ENCODE results near the gene SPHK1.

The SPHK1 gene

DNA sequence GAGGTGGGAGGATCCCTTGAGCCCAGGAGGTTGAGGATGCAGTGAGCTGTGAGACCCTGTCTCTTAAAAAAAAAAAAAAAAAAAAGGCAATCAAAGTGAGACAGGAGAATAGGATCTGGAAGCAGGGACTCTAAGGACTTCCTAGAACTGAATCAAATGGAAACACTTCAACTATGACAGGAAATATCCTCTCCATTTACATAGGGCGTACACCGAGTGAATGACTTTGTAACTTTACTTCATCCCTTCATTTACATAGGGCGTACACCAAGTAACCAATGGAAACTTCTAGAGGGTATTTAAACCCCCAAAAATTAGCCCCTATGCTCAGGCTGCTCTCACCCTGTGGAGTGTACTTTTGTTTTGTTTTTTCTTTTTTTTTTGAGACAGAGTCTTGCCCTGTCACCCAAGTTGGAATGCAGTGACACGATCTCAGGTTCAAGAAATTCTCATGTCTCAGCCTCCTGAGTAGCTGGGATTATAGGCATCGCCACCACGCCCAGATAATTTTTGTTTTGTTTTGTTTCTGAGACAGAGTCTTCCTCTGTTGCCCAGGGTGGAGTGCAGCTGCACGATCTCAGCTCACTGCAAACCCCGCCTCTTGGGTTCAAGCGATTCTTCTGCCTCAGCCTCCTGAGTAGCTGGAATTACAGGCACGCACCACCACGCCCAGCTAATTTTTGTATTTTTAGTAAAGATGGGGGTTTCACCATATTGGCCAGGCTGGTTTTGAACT lies 21.1 kb upstream of the SPHK1 start:
- DNase-seq (ENCODE audit: low read depth in 2 of 2) = no peak

DNA sequence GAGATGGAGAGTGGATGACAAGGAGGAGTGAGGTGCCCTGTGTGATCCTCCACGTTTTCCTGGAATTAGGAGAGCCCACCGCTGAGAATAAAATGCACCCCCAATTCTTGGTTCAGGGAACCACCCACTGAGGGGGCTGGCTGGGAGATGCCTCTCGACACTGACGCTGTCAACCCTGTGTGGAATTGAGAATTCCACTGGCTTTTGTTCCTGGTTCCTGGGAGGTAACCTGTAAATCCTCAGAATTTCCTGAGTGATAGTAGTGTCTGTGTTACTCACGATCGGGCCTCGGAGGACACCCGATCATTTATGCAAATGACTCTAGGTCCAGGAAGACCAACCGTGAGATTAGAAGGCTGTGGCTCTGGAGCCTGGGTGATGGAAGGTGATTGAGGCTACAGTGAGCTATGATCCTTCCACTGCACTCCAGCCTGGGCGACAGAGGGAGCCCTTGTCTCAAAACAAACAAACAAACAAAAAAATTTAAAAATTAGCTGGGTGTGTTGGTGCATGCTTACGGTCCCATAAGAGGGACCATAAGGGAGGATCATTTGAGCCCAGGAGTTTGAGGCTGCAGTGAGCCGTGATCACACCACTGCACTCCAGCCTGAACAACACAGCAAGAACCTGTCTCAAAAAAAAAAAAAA lies 19.0 kb upstream of the SPHK1 start:
- no peak for DNase-seq (ENCODE audit: low read depth in 2 of 2)

DNA sequence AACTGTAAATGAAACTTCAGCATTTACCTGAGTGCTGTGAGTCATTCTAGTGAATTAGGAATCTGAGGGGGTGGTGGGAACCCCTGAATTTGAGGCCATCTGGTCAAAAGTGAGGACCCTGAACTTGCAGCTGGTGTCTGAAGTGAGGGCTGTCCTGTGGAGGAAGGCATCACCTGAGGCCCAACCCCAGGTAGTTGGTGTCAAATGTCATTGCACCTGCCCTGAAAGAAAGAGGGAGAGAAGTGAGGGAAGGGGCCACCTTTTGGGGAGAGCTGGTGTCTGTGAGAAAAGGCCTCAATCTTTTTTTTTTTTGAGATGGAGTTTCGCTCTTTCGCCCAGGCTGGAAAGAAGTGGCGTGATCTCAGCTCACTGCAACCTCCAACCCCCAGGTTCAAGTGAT lies 18.2 kb upstream of the SPHK1 start:
- no peak for DNase-seq (ENCODE audit: low read depth in 2 of 2)

DNA sequence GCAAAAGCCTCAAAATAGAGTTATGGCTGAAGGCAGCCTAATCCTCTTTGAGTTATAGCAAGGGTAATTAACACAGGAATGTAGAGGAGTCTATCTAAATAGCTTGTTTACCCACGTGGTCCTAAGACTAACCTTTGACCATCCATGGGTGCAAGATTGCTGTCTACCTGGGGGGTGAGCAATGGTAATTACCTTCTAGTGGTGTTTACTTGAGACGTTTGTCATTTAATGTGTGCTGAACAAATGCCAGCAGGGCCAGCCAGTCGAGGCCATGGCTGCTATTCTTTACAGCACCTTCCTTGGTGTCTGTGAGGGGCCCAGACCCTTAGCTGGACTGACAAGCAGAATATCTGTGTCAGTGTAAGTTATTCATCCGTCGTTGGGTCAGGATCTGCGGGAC lies 16.8 kb upstream of the SPHK1 start:
- DNase-seq (ENCODE audit: low read depth in 2 of 2) = no peak

DNA sequence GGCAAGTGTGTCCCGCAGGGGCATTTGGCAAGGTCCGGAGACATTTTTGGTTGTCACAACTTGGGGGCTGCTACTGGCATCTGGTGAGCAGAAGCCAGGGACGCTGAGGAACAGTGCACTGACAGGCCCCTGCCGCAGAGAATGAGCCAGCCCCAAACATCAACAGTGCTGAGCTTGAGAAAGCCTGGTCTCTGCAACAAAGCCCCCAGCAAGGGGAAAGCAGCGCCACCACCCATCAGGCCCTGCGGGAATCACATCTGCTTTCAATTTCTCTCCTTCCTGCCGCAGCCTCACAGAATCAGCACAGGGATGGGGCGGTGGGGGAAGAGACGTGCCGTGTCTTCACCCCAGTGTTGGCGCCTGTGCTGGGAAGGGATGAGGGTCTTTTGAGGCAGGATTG lies 15.9 kb upstream of the SPHK1 start:
- no peak for DNase-seq (ENCODE audit: low read depth in 2 of 2)

DNA sequence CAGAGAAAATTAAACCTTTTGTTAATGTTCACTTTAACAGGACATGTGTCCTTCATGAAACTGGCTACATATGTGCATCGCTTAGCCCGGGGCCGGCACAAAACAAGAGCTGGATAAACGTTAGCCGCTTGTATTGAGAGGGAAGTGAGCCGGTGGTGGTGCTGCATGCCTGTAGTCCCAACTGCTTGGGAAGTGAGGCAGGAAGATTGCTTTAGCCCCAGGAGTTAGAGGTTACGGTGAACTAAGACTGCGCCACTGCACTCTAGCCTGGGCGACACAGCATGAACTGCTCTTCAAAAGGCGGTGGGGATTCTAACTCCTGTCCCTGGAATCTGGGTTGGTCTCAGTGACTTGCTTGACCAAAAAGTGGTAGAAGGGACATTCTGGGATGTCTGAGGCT lies 15.0 kb upstream of the SPHK1 start:
- DNase-seq (ENCODE audit: low read depth in 2 of 2) = no peak

DNA sequence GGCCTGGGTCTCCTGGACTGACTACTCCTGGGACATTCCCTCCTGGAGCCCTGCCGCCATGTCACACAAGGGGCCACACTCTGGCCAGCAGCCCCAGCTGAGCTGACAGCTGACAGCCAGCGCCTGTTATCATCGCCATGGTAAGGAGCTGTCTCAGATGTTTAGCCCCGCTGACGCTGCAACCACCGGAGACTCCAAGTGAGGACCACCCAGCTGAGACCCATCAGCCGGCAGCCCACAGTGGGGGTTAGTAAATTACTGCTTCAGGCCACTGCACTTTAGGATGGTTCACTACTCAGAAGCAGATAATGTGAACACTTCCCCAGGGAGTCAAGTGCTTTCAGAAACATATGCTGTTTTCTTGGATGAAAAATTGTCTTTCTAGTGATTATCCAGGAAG lies 14.6 kb upstream of the SPHK1 start:
- DNase-seq (ENCODE audit: low read depth in 2 of 2) = no peak

DNA sequence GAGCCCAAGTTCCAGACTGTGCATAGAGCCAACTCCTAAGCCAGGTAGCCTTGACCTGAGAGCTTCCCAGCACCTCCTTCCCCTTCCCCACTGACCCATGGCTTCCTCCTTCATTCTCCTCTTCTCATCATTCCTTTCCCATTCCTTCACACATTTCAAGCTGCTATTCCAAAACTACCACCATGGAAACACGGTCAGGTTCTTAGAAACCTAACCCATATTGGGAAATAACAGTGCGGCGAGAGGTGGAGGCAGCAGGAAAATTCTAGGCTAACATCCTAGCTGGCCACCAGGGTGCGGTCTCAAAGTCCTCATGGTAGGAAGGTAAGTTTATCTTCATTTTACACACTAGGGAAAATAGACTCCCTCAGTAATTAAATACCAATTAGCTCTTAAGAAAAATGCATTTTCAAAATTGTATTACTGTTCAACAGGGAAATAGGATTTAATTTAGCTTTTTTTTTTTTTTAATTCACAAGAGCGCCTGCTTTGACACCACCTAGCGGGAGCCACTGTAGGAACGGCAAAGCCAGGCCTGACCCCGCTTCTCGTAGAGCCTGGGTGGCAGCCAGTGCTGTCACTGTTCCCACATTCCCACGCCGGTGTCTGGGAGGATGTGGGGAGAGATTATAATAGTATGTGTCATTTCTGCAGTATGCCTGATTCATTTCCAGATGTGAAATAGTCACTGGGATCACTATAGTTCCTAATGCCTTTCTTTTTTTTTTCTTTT lies 14.0 kb upstream of the SPHK1 start:
- no peak for DNase-seq (ENCODE audit: low read depth in 2 of 2)

DNA sequence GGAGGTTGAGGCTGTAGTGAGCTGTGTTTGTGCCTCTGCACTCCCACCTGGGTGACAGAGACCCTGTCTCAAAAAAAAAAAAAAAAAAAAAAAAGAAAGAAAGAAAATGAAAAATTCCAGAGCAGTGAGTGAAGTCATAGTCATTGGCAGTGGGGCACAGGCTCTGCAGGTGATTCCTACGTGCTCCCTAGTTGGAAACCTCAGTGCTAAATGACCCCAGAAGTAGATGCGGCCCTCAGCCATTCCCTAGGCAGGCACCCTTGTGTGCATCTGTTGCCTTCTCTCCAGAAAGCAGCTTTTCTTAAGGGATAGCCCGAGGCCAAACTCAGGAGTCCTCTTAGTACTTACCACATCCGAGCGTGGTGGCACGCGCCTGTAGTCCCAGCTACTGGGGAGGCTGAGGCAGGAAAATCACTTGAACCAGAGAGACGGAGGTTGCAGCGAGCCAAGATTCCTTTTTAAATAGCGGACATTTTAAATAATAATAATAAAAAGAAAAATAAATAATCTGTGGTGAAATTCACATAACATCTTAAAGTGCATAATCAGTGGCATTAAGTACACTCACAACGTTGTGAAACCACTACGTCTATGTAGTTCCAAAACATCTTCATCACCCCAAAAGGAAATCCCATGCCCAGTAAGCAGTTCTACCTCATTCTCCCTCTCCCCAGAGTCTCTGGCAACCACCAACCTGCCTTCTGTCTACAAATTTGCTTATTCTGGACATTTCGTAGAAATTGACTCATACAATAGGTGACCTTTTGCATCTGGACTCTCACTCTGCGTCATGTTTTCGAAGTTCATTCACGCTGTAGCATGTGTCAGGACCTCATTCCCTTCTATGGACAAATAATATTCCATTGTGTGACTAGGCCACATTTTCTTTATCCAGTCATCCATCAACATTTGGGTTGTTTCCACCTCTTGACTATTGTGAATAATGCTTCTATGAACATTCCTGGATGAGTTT lies 12.5 kb upstream of the SPHK1 start:
- no peak for DNase-seq (ENCODE audit: low read depth in 2 of 2)

DNA sequence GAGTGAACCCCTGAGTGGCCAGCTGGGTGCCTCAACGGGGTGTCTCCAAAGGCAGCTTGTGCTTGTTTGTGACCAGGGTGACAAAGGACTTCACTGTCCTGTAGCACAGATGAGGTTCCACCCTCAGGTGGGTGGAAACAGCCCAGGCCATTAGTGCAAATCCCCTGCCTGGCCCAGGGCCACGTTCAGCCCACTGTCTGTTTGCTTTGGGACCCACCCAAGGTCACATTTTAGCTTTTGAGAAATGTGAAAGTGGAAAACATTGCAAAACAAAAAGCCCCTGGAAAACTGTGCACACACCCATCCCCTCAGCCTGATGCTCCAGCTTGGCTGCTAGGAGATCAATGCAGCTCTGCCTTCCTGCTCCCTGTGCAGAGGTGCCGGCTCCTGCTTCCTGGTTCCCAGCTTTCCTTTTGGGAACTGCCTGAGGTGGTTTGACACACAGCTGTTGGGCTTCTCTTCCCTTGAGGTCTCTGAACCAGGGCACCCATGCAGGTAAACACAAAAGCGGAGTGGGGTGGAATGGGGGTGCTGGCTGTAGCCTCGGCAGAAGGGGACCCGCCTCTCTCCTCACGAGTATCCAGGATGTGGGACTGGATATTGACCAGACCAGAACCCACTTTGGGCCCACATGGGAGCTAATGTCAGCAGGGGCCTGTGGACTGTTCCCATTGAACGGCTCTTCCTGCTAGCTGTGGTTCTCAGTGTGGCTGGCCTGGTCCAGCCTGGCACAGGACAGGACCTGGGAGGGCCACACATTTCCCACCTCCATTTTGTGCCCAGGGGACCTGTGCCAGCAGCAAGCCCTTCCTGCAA lies 7.9 kb upstream of the SPHK1 start:
- DNase-seq (ENCODE audit: low read depth in 2 of 2) = no peak

DNA sequence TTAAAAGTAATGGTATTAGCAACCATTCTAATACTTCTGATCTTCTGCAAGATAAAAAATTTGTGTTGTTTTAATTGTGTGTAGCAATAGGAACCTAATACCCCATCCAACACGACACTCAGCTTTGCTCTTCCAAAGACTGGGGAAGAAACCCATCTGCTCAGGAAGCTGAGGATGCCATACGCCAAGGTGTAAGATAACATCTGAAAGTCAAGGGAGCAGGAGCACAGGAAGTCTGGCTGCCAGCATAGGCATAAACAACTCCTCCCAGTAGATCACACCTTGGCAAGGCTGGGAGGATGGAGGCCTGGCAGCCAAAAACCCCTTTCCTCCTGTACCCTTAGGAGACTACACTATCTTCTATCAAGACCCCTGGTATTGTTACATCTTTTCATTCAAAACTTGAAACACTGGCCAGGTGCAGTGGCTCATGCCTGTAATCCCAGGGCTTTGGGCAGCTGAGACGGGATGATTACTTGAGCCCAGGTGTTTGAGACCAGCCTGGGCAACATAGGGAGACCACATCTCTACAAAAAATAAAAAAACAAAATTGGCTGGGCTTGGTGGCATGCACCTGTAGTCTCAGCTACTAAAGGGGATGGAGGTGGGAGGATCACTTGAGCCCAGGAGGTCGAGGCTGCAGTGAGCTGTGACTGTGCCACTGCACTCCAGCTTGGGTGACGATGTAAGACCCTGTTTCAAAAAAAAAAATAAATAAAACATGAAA lies 5.7 kb upstream of the SPHK1 start:
- DNase-seq (ENCODE audit: low read depth in 2 of 2) = no peak

DNA sequence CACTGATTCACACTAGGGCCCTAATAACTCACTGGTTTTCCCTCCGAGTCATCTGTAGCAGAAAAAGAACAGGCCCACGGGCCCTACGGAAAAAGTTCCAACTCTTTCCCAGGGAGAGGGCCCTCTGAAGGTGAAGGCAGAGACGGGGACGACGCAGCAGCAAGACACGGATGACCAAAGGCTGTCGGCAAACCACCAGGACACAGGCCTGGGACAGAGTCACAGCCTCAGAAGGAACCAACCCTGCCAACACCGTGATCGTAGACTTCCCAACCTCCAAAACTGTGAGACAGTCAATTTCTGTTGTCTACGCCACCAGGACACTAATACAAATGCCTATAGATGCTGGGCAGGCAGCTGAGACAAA lies 5.2 kb upstream of the SPHK1 start:
- DNase-seq (ENCODE audit: low read depth in 2 of 2) = no peak

DNA sequence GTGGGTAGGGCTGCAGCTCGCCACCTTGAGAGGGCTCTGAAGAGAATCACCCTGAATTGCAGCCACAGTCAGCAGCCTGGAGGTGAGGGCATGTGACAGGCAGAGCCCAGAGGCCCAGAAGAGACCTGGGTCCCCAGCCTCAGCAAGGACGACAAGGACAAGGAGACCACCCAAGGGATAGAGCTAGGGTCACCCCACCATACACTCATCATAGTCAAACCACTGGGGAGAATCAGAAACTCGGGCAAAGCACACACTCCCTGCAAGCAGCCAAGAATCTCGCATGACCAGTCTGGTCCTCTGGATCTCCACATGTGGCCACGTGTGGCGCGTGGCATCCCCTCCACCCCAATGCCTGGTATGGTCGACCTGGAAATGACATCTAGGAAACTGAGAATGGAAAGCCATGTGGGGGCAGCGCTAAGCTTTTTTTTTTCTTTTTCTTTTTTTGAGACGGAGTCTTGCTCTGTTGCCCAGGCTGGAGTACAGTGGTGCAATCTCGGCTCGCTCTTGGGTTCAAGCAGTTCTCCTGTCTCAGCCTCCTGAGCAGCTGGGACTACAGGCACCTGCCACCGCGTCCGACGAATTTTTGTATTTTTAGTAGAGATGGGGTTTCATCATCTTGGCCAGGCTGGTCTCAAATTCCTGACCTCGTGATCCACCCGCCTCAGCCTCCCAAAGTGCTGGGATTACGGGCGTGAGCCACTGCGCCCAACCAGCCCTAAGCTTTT lies 4.6 kb upstream of the SPHK1 start:
- DNase-seq (ENCODE audit: low read depth in 2 of 2) = no peak

DNA sequence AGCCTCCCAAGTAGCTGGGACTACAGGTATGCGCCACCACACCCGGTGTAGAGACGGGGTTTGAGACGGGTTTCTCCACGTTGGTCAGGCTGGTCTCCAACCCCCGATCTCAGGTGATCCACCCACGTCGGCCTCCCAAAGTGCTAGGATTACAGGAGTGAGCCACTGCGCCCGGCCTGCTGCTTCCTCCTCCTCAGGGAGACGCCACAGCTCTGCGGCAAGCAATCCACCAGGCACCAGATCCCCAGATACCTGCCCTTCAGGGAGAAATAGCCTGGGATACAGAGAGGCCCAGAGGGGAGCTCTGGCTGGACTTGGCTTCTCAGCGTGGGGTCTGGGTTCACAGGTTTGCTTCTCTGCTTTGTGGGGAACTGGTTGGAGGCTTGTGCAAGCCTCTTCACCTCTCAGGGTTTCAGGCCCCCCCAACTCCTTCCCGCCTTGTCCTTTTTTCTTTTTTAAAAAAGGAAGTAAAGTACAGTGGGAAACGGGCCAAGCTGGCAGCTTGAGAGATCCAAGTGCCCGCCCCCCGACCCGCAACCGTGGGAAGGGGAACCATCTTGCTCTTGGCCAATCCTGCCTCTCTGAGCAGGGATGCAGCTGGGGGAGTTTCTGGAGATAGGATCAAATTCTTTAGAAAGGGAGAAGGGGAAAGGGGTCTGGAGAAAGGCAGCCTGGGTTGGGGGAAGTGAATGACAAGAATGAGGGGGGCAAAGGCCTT lies 2.6 kb upstream of the SPHK1 start:
- DNase-seq (ENCODE audit: low read depth in 2 of 2) = no peak

DNA sequence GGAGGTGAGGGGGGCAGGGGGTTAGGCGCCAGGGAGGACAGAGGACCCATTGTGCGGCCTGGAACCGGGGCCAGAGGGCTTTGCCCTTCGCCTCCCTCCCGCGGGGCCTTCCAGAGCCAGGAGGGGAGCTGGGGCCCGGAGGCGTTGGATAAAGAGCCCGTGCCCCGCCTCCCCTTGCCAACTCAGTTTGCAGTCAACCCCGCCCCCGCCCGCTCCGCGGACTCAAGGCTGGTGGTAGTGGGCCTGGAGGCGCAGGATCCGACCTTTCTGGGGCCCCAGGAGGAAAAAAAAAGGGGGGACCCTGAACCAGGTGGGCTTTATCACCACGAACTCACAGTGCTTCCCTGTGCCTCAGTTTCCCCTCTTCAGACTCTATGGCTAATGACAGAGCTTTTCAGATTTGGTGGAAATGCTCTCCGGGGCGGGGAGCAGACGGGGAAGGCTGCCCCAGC lies 2.0 kb upstream of the SPHK1 start:
- peak in 1 of 2 donors; percentile 16 for DNase-seq (ENCODE audit: low read depth in 2 of 2)

DNA sequence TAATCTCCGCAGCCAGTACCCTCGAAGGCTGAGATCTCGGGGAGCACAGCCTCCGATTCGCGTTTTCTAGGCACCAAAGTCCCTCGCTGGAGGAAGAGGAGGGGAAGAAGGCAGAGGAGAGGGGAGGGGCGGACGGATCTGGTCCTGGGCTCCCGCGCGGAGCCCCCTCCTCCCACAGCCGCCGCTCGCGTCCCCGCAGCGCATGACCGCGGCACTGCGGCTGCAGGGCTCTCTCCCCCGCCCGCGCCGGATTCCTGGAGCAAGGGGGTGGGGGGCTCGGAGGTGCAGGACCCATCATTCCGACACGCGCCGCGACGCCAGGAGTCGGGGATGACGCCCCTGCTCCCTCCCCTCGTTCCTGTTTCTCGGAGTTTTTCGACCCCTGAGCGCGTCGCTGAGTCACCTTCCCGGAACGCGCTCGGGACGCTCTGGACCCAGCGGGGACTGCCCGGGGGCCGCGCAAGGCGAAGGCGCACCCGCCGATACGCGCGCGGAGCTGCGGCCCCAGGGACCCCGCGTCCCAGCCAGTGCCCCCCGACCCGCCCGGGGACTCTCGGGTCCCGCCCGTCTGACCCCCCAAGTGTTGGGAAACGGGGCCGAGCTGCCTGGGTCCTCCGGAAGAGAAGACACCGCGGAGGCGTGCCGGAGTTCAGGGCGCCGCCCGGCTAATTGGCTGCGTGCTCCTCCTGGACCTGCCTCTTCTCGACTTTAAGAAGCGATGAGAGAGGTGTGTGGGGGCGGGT lies 1.4 kb upstream of the SPHK1 start:
- peak; percentile 42 to 62 for DNase-seq (ENCODE audit: low read depth in 2 of 2)

DNA sequence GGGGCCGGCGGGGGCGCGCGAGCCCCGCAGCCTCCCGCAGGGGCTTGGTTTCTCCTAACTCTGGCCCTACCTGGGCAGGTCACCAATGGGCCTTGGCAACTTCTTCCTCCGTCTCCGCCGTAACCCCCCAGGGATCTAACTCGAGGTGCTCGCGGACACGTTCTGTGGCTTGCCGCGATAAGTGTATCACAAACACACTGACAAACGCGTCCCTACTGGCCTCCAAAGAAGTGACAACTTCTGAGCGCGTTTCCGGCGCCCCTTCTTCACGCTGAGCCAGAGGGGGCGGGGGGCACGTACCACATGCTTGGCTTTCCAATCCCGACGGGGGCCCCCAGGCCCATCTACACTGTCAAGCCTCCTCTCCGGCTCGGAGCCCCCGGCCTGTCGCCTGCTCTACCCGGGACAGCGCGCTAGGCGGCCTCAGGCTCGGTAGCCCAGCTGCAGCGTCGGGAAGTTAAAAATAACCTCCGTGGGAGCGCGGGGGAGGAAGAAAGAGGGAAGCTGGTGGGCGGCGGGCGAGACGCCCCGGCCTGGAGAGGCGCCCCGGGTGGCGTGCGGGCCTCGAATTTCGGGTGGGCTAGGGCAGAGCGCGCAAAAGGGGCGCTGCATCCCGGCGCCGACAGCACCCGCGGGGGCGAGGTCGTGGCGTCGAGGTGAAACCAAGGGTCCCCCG lies 725 bp upstream of the SPHK1 start:
- peak; percentile 21 to 47 for DNase-seq (ENCODE audit: low read depth in 2 of 2)

All from stimulated activated CD8-positive, alpha-beta memory T cell treated with anti-CD3 and anti-CD28 coated beads, Interleukin-7, amount 100 ng/mL, for 4 hours (primary cell).